Measurements from ENCODE around the gene ADGRG6. TPM values are rescaled to one million over a fixed set of nuclear protein-coding genes. Genes with fewer than 3 reads are reported as not detected.

Gene ADGRG6
- total and polyA plus RNA-seq, 2 of the 8 experiments (the other 6 are each of a cell fraction or from before 2014, with no cell fraction given): 1.1 to 6.2 TPM

DNA sequence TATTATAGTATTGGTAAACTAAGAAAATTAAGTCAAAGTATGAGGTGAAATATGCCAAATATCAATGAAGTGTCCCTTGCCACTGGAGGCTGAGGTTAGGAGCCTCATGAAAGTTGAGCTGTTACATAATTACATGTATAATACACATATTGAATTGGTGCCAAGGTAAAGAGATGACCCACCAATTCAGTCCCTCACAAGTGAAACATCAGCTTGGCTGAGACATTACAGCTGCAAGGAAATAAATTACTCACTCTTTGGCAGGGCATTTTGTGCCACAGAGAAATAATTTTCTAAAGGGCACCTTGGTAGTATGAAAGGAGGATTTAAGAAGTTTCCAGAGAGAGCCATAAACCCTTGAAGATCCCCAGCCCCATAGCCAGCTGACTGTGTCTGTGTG, 127.4 kb downstream of the ADGRG6 start (continued):
- TF ChIP-seq SRF (IDR thresholded peaks at IDR 0.05; ENCODE audit: low read depth, low read length) (no peak), KDM5A (IDR thresholded peaks at IDR 0.05; ENCODE audit: low read length) (no peak)

Data from H1 (cell line).